Right renal pelvis (tissue), 4 donors: ENCODE results near the gene ADGRG1. TPM values are rescaled to one million over a fixed set of nuclear protein-coding genes. Genes with fewer than 3 reads are reported as not detected.
"Not testable (repeated sequence)": the region's sequence is repeated elsewhere in the genome, so short reads cannot be mapped to it uniquely, and the experiment has no call there.

Experiments
- DNase-seq, 4 donors: peaks; one replicate each; pipeline ENCODE4 v3.0.0-alpha.2; 2013; ENCODE audit warnings: low read depth in 4 of 4, low spot score in 3 of 4, missing footprints in 1 of 4
- polyA plus RNA-seq, 4 donors: library from polyadenylated mRNA; unstranded; fragments of 120-200 nt; gene quantifications; one replicate each; pipeline ENCODE4 v1.2.1, GENCODE V29; 2013; ENCODE audit not compliant: insufficient read length in 4 of 4

Gene ADGRG1
- 10 to 100 TPM; 83.3 to 89.7 (median 84.5) TPM for polyA plus RNA-seq

GRCh38 chr16:57628008-57628781, at the start of gene ADGRG1:
TSS of gene ADGRG1 (plus strand) at chr16:57628630. CDS start at chr16:57650288, 21,658 bp downstream.
- DNase-seq: peak in 2 of 4 donors; percentile 75 to 81

- DNase-seq: no peak
Measured at GRCh38 chr16:57579361-57579665, 49.1 kb upstream of the ADGRG1 start.

DNA sequence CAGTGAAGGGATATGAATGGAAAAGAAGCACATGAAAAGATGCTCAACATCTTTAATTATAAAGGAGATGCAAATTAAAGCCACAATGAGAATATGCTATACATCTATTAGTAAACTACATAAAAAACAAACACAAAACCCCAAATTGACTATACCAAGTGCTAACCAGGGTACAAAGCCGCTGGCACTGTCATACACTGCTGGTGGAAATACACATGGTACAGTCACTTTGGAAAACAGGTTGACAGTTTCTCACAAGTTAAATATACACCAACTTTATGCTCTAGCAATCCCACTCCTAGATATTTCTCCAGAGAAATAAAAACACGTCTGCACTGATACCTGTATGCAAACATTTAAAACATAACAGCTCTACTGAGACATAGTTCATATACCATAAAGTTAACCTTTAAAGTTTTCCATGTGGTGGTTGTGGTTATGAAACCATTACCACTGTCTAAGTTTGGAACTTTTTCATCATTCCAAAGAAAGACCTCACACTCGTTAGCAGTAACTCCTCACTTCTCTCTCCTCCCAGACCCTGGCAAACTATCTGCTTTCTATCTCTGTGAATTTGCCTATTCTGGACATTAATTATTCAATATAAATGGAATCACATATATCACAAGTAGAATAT, 43.3 kb upstream of the ADGRG1 start:
- no peak for DNase-seq

- DNase-seq: no peak
Measured at GRCh38 chr16:57588831-57589230, 39.6 kb upstream of the ADGRG1 start.

- no peak for DNase-seq
Measured at GRCh38 chr16:57589374-57589773, 39.1 kb upstream of the ADGRG1 start.

GRCh38 chr16:57590654-57591085, 37.8 kb upstream of the ADGRG1 start:
- DNase-seq: no peak

GRCh38 chr16:57591086-57591869, 37.2 kb upstream of the ADGRG1 start:
- DNase-seq: peak; percentile 38 to 59 (median 51)

- DNase-seq: no peak
Measured at GRCh38 chr16:57591870-57592485, 36.5 kb upstream of the ADGRG1 start.

- no peak for DNase-seq
Measured at GRCh38 chr16:57592591-57593003, 35.8 kb upstream of the ADGRG1 start.

DNA sequence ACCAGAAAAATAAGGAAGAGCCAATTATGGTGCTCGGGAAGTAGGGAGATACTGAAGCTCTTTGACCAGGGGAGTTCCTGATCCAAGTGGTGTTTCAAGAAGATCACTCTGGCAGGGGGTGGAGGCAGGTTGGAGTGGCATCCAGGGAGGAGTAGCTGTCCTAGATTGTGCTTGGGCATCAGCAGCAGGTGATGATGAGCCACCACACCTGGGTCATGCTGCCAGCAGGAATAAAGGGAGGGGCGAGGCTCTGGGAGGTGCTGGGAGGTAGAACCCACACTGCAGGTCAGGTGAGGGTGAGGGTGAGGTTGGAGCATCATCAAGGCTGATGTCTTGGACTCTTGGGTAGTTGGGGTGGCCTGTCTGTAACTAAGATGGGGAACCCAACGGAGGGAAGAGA, 35.4 kb upstream of the ADGRG1 start:
- DNase-seq: no peak

GRCh38 chr16:57593990-57594389, 34.4 kb upstream of the ADGRG1 start:
- no peak for DNase-seq

- DNase-seq: no peak
Measured at GRCh38 chr16:57594531-57595031, 33.8 kb upstream of the ADGRG1 start.

GRCh38 chr16:57596234-57596633, 32.2 kb upstream of the ADGRG1 start:
- DNase-seq: not testable (repeated sequence)

- no peak for DNase-seq
Measured at GRCh38 chr16:57598437-57598836, 30.0 kb upstream of the ADGRG1 start.

GRCh38 chr16:57600048-57600835, 28.2 kb upstream of the ADGRG1 start:
- DNase-seq: no peak

GRCh38 chr16:57600952-57601580, 27.4 kb upstream of the ADGRG1 start:
- DNase-seq: no peak

DNA sequence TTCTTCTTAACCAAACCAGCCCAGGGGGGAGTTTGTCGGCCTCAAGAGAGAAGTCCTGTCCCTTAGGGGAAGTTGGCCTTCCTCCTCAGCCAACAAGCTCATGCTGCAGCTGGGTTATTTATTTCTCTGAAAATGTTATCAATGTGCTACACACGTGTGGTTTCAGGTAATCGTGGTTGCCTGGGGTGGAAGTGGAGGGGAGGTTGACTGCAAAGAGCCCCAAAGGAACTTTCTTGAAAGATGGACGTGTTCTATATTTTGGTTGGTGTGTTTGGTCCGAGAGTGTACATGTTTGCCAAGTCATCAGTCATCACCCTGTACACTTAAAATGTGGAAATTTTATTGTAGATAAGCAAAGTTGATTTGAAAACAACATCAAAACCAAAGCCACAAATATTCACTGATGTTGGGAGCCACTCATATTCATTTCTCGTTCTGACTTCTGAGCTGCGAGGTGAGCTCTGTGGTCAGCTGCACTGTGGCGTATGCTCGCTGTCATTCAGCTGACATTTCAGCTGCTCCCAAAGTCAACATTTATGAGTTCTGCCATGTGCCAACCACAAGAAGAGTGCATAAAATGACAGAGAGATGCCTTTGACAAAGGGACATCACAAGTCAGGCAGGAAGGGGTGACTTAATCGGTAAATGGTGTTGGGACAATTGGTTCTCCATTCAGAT, 26.5 kb upstream of the ADGRG1 start:
- no peak for DNase-seq

- DNase-seq: no peak
Measured at GRCh38 chr16:57603115-57604024, 25.1 kb upstream of the ADGRG1 start.
